ENCODE data around the gene PSMD11. TPM values are rescaled to one million over a fixed set of nuclear protein-coding genes. Genes with fewer than 3 reads are reported as not detected.

Gene PSMD11
- polyA plus RNA-seq, 1 donor (not counting 4 experiments of a cell fraction or from before 2014, with no cell fraction given): 103 TPM

- H3K27me3 ChIP-seq (ENCODE audit: control insufficient read depth, extremely low read depth, insufficient read depth, low read length): no peaks in the 10 kb centered on the region
- no peaks in the 10 kb centered on the region for H4K20me1 ChIP-seq (ENCODE audit: control insufficient read depth, extremely low read depth, insufficient read depth, low read length)
- no peak for DNase-seq (ENCODE audit: low read depth, low spot score)
- no peak overlapping the region for H2AFZ ChIP-seq (ENCODE audit: control insufficient read depth, low read length)
- peaks cover 9% of the 10 kb centered on the region for H3K9me1 ChIP-seq (ENCODE audit: control insufficient read depth, extremely low read depth, insufficient read depth, low read length)
- no peak for FAIRE-seq
- dilution Hi-C loops (cut with MboI; ENCODE audit: extremely low pct_ligation_motif_present, low sequenced_read_pairs): no loop called here
- no peak overlapping the region for H3K4me3 ChIP-seq (ENCODE audit: control insufficient read depth in 2 of 3, extremely low read depth in 1 of 3, insufficient read depth in 2 of 3, low read depth in 1 of 3, low read length in 3 of 3)
- no peak overlapping the region for H3K27ac ChIP-seq (ENCODE audit: control insufficient read depth, insufficient read depth, low read length)
- peaks cover 37% of the 10 kb centered on the region for H3K79me2 ChIP-seq (ENCODE audit: control insufficient read depth, insufficient read depth, low read length)
- no peaks in the 10 kb centered on the region for H3K9me3 ChIP-seq (ENCODE audit: control insufficient read depth, low read depth, low read length)
- TF ChIP-seq EZH2 (IDR thresholded peaks at IDR 0.05; ENCODE audit: low read length): no peak
- TF ChIP-seq CTCF (optimal IDR thresholded peaks at IDR 0.05 in 1 of 3, IDR thresholded peaks at IDR 0.05 in 1 of 3, conservative IDR thresholded peaks at IDR 0.05 in 1 of 3; ENCODE audit: extremely low read depth in 1 of 3, insufficient read depth in 2 of 3, low read length in 3 of 3): no peak
- peaks cover 59% of the 10 kb centered on the region for H3K4me1 ChIP-seq (ENCODE audit: control insufficient read depth, extremely low read depth, insufficient read depth, low read length)
- H3K9ac ChIP-seq (ENCODE audit: control insufficient read depth, extremely low read depth, insufficient read depth, low read length): no peak overlapping the region
- H3K36me3 ChIP-seq (ENCODE audit: control insufficient read depth in 2 of 2, extremely low read depth in 1 of 2, insufficient read depth in 2 of 2, low read length in 2 of 2): peaks cover 9 to 25% of the 10 kb centered on the region in 2 experiments
- peak overlapping the region; percentile 10 for H3K4me2 ChIP-seq (ENCODE audit: control insufficient read depth, extremely low read depth, insufficient read depth, low read depth, low read length)
These were observed 47.9 kb downstream of the PSMD11 start for GRCh38 chr17:32492264-32492589.

GRCh38 chr17:32492648-32493289 is 48.5 kb downstream of the PSMD11 start:
- H3K27ac ChIP-seq (ENCODE audit: control insufficient read depth, insufficient read depth, low read length): no peak overlapping the region
- FAIRE-seq (no peak), DNase-seq (ENCODE audit: low read depth, low spot score) (no peak)
- peaks cover 34% of the 10 kb centered on the region for H3K79me2 ChIP-seq (ENCODE audit: control insufficient read depth, insufficient read depth, low read length)
- H3K9me3 ChIP-seq (ENCODE audit: control insufficient read depth, low read depth, low read length): no peaks in the 10 kb centered on the region
- TF ChIP-seq EZH2 (IDR thresholded peaks at IDR 0.05; ENCODE audit: low read length) (no peak), CTCF (optimal IDR thresholded peaks at IDR 0.05 in 1 of 3, IDR thresholded peaks at IDR 0.05 in 1 of 3, conservative IDR thresholded peaks at IDR 0.05 in 1 of 3; ENCODE audit: extremely low read depth in 1 of 3, insufficient read depth in 2 of 3, low read length in 3 of 3) (no peak)
- no peaks in the 10 kb centered on the region for H4K20me1 ChIP-seq (ENCODE audit: control insufficient read depth, extremely low read depth, insufficient read depth, low read length)
- peaks cover 9 to 23% of the 10 kb centered on the region in 2 experiments for H3K36me3 ChIP-seq (ENCODE audit: control insufficient read depth in 2 of 2, extremely low read depth in 1 of 2, insufficient read depth in 2 of 2, low read length in 2 of 2)
- H3K4me2 ChIP-seq (ENCODE audit: control insufficient read depth, extremely low read depth, insufficient read depth, low read depth, low read length): no peak overlapping the region
- no peaks in the 10 kb centered on the region for H3K27me3 ChIP-seq (ENCODE audit: control insufficient read depth, extremely low read depth, insufficient read depth, low read length)
- H3K9me1 ChIP-seq (ENCODE audit: control insufficient read depth, extremely low read depth, insufficient read depth, low read length): peaks cover 8% of the 10 kb centered on the region
- H2AFZ ChIP-seq (ENCODE audit: control insufficient read depth, low read length): no peak overlapping the region
- H3K9ac ChIP-seq (ENCODE audit: control insufficient read depth, extremely low read depth, insufficient read depth, low read length): no peak overlapping the region
- dilution Hi-C loops (cut with MboI; ENCODE audit: extremely low pct_ligation_motif_present, low sequenced_read_pairs): no loop called here
- peaks cover 63% of the 10 kb centered on the region for H3K4me1 ChIP-seq (ENCODE audit: control insufficient read depth, extremely low read depth, insufficient read depth, low read length)
- H3K4me3 ChIP-seq (ENCODE audit: control insufficient read depth in 2 of 3, extremely low read depth in 1 of 3, insufficient read depth in 2 of 3, low read depth in 1 of 3, low read length in 3 of 3): no peak overlapping the region
